Smooth muscle cell (in vitro differentiated cells): ENCODE data around the gene GALNT3. TPM values are rescaled to one million over a fixed set of nuclear protein-coding genes. Genes with fewer than 3 reads are reported as not detected.

Experiments used
- DNase-seq: peaks from one replicate; lab custom pipeline; 2025; ENCODE audit not compliant: unreplicated experiment; lab: John Stamatoyannopoulos, UW
- H2AFZ ChIP-seq: fragments of 200-600 bp; sonication (generic); 2 replicates; pipeline ENCODE4 v1.6.0; 2016; ENCODE audit warnings: antibody characterized with exemption, low read depth, mild to moderate bottlenecking
- H3F3A ChIP-seq: fragments of 200-600 bp; sonication (generic); 2 replicates; pipeline ENCODE4 v1.6.0; 2017; ENCODE audit warnings: antibody characterized with exemption, low read depth
- H3K27ac ChIP-seq: fragments of 200-600 bp; sonication (generic); 2 replicates; pipeline ENCODE4 v1.5.1; 2016; ENCODE audit warnings: low read depth, mild to moderate bottlenecking
- H3K27me3 ChIP-seq: fragments of 200-600 bp; sonication (generic); 2 replicates; pipeline ENCODE4 v1.6.1; 2016; ENCODE audit warnings: low read depth, mild to moderate bottlenecking
- H3K36me3 ChIP-seq: fragments of 200-600 bp; sonication (generic); 2 replicates; pipeline ENCODE4 v1.5.1; 2016; ENCODE audit warnings: low read depth
- H3K4me1 ChIP-seq: fragments of 200-600 bp; sonication (generic); 2 replicates; pipeline ENCODE4 v1.5.1; 2016; ENCODE audit warnings: low read depth
- H3K4me2 ChIP-seq: fragments of 200-600 bp; sonication (generic); 2 replicates; pipeline ENCODE4 v1.6.0; 2016; ENCODE audit warnings: mild to moderate bottlenecking
- H3K4me3 ChIP-seq: fragments of 200-600 bp; sonication (generic); 2 replicates; pipeline ENCODE4 v1.5.1; 2016; ENCODE audit warnings: mild to moderate bottlenecking
- H3K79me2 ChIP-seq: fragments of 200-600 bp; sonication (generic); 2 replicates; pipeline ENCODE4 v1.6.0; 2016; ENCODE audit warnings: low read depth, mild to moderate bottlenecking
- H3K9ac ChIP-seq: fragments of 200-600 bp; sonication (generic); 2 replicates; pipeline ENCODE4 v1.6.0; 2016; ENCODE audit warnings: low read depth
- H3K9me3 ChIP-seq: fragments of 200-600 bp; sonication (generic); replicated peaks from 2 replicates; pipeline ENCODE4 v1.5.1; 2016; ENCODE audit warnings: low read depth
- H4K20me1 ChIP-seq: fragments of 200-600 bp; sonication (generic); 2 replicates; pipeline ENCODE4 v1.6.0; 2016; ENCODE audit warnings: low read depth
- CTCF ChIP-seq: fragments of 200-600 bp; sonication (generic); IDR thresholded peaks from 2 replicates; pipeline ENCODE4 v1.5.1; 2017; ENCODE audit warnings: borderline replicate concordance, mild to moderate bottlenecking, antibody characterized with exemption; ENCODE audit not compliant: insufficient read depth, poor library complexity, severe bottlenecking
- WGBS: methylation state at CpG from one replicate; pipeline ENCODE4 v1.1.7; 2016; ENCODE audit warnings: low lambda C conversion rate; 5-methylcytosine and 5-hydroxymethylcytosine counted together
- polyA plus RNA-seq: library from polyadenylated mRNA; unstranded; fragments of >200 nt; fragmentation: Nextera tagmentation; extraction: Ambion mirVana; gene quantifications from 2 replicates; pipeline ENCODE4 v1.2.1, GENCODE V29; 2016
- total RNA-seq: library from RNA; depleted of rRNA; stranded (reverse); fragments of >200 nt; gene quantifications from 2 replicates; pipeline ENCODE4 v1.2.3, GENCODE V29; 2014

GALNT3 gene
- total and polyA plus RNA-seq, 2 experiments from 2014 or later: 4.6 to 32.4 TPM

- H3K9ac ChIP-seq: no peak overlapping the region
- no peak overlapping the region for H3K4me2 ChIP-seq
- no peak for DNase-seq
- H3K79me2 ChIP-seq: no peaks in the 10 kb centered on the region
- no peaks in the 10 kb centered on the region for H3K9me3 ChIP-seq
- H2AFZ ChIP-seq: no peak overlapping the region
- no peaks in the 10 kb centered on the region for H3F3A ChIP-seq
- H3K4me1 ChIP-seq: no peaks in the 10 kb centered on the region
- H3K4me3 ChIP-seq: no peak overlapping the region
- no peak for TF ChIP-seq CTCF
- 94% methylated on average over 1 of the region's 1 CpG for WGBS
- H3K27ac ChIP-seq: no peak overlapping the region
- H4K20me1 ChIP-seq: no peaks in the 10 kb centered on the region
- H3K27me3 ChIP-seq: no peaks in the 10 kb centered on the region
- no peaks in the 10 kb centered on the region for H3K36me3 ChIP-seq
These were observed 24.9 kb upstream of the GALNT3 start for GRCh38 chr2:165818920-165819319.

GRCh38 chr2:165815299-165816141, 21.5 kb upstream of the GALNT3 start:
- H3K27ac ChIP-seq: no peak overlapping the region
- no peaks in the 10 kb centered on the region for H3K4me1 ChIP-seq
- TF ChIP-seq CTCF: no peak
- no peaks in the 10 kb centered on the region for H3K79me2 ChIP-seq
- no peak overlapping the region for H3K4me2 ChIP-seq
- no peak overlapping the region for H2AFZ ChIP-seq
- WGBS: 86% methylated on average over 2 of the region's 2 CpGs
- no peaks in the 10 kb centered on the region for H4K20me1 ChIP-seq
- H3K4me3 ChIP-seq: no peak overlapping the region
- DNase-seq: no peak
- H3K9ac ChIP-seq: no peak overlapping the region
- H3K9me3 ChIP-seq: no peaks in the 10 kb centered on the region
- H3K36me3 ChIP-seq: no peaks in the 10 kb centered on the region
- no peaks in the 10 kb centered on the region for H3F3A ChIP-seq
- H3K27me3 ChIP-seq: no peaks in the 10 kb centered on the region

- H3K4me3 ChIP-seq: no peak overlapping the region
- DNase-seq: no peak
- no peak for TF ChIP-seq CTCF
- H4K20me1 ChIP-seq: no peaks in the 10 kb centered on the region
- H3K36me3 ChIP-seq: no peaks in the 10 kb centered on the region
- H3K4me1 ChIP-seq: no peaks in the 10 kb centered on the region
- H3K79me2 ChIP-seq: no peaks in the 10 kb centered on the region
- H3K9me3 ChIP-seq: no peaks in the 10 kb centered on the region
- no peaks in the 10 kb centered on the region for H3K27me3 ChIP-seq
- no peak overlapping the region for H2AFZ ChIP-seq
- 86% methylated on average over 4 of the region's 4 CpGs for WGBS
- no peaks in the 10 kb centered on the region for H3F3A ChIP-seq
- no peak overlapping the region for H3K27ac ChIP-seq
- no peak overlapping the region for H3K4me2 ChIP-seq
- H3K9ac ChIP-seq: no peak overlapping the region
These were observed 20.4 kb upstream of the GALNT3 start for GRCh38 chr2:165814473-165814872.
